Trophoblast cell (in vitro differentiated cells and primary cell): ENCODE results near the gene COL4A1.

Source experiments
- DNase-seq, 2 donors: peaks; one replicate each; pipeline ENCODE4 v3.0.0-alpha.2; 2016
- H2AFZ ChIP-seq: 2 replicates; pipeline ENCODE4 v1.6.1; 2013; ENCODE audit warnings: low read length, moderate library complexity, mild to moderate bottlenecking; ENCODE audit not compliant: insufficient read depth, poor library complexity
- H2AK5ac ChIP-seq: 2 replicates; pipeline ENCODE4 v1.6.1; 2013; ENCODE audit warnings: mild to moderate bottlenecking, low read length
- H2BK120ac ChIP-seq: 2 replicates; pipeline ENCODE4 v1.6.1; 2013; ENCODE audit warnings: low read length, mild to moderate bottlenecking, moderate library complexity; ENCODE audit not compliant: insufficient read depth, poor library complexity
- H2BK12ac ChIP-seq: 2 replicates; pipeline ENCODE4 v1.6.1; 2013; ENCODE audit warnings: mild to moderate bottlenecking, low read length, moderate library complexity
- H2BK5ac ChIP-seq: 2 replicates; pipeline ENCODE4 v1.6.1; 2013; ENCODE audit warnings: low read length, low read depth, moderate library complexity, mild to moderate bottlenecking; ENCODE audit not compliant: poor library complexity
- H3K14ac ChIP-seq: 2 replicates; pipeline ENCODE4 v1.6.1; 2013; ENCODE audit warnings: mild to moderate bottlenecking, low read length
- H3K18ac ChIP-seq: 2 replicates; pipeline ENCODE4 v1.6.1; 2013; ENCODE audit warnings: mild to moderate bottlenecking, low read length
- H3K23ac ChIP-seq: 2 replicates; pipeline ENCODE4 v1.6.1; 2013; ENCODE audit warnings: low read length
- H3K27ac ChIP-seq: 2 replicates; pipeline ENCODE4 v1.5.1; 2013; ENCODE audit warnings: low read depth, mild to moderate bottlenecking, inconsistent platforms, low read length, moderate library complexity
- H3K27me3 ChIP-seq: 2 replicates; pipeline ENCODE4 v1.6.1; 2013; ENCODE audit warnings: inconsistent platforms, mild to moderate bottlenecking, low read length, moderate library complexity; ENCODE audit not compliant: insufficient read depth
- H3K36me3 ChIP-seq, 2 experiments: 1 replicate in 1 of 2; 2 replicates in 1 of 2; pipeline ENCODE4 v1.6.1; 2013; ENCODE audit warnings: low read length in 2 of 2, mild to moderate bottlenecking in 2 of 2, moderate library complexity in 1 of 2; ENCODE audit not compliant: insufficient read depth in 2 of 2, control insufficient read depth in 1 of 2
- H3K4ac ChIP-seq: 2 replicates; pipeline ENCODE4 v1.6.1; 2013; ENCODE audit warnings: low read depth, mild to moderate bottlenecking, low read length, moderate library complexity
- H3K4me1 ChIP-seq, 2 experiments: 1 replicate in 1 of 2; 2 replicates in 1 of 2; pipeline ENCODE4 v1.6.1; 2013; ENCODE audit warnings: low read length in 2 of 2, mild to moderate bottlenecking in 2 of 2, moderate library complexity in 1 of 2; ENCODE audit not compliant: insufficient read depth in 2 of 2, control insufficient read depth in 1 of 2
- H3K4me2 ChIP-seq: 2 replicates; pipeline ENCODE4 v1.6.1; 2013; ENCODE audit warnings: inconsistent platforms, mild to moderate bottlenecking, low read length, moderate library complexity
- H3K4me3 ChIP-seq: 2 replicates; pipeline ENCODE4 v1.5.1; 2013; ENCODE audit warnings: mild to moderate bottlenecking, low read depth, low read length, inconsistent platforms
- H3K79me1 ChIP-seq: one replicate; pipeline ENCODE4 v1.6.1; 2013; ENCODE audit warnings: low read length
- H3K79me2 ChIP-seq: 2 replicates; pipeline ENCODE4 v1.6.1; 2013; ENCODE audit warnings: low read length, mild to moderate bottlenecking; ENCODE audit not compliant: control insufficient read depth, insufficient read depth, poor library complexity
- H3K9ac ChIP-seq: 2 replicates; pipeline ENCODE4 v1.6.1; 2013; ENCODE audit warnings: mild to moderate bottlenecking, low read length
- H3K9me3 ChIP-seq: 2 replicates; pipeline ENCODE4 v1.6.1; 2013; ENCODE audit warnings: low read depth, mild to moderate bottlenecking, control low read depth, inconsistent platforms, low read length; ENCODE audit not compliant: insufficient read depth
- H4K12ac ChIP-seq: 2 replicates; pipeline ENCODE4 v1.6.1; 2013; ENCODE audit warnings: low read depth, mild to moderate bottlenecking, low read length, moderate library complexity
- H4K8ac ChIP-seq: 2 replicates; pipeline ENCODE4 v1.6.1; 2013; ENCODE audit warnings: low read depth, mild to moderate bottlenecking, low read length, moderate library complexity
- H4K91ac ChIP-seq: one replicate; pipeline ENCODE4 v1.6.1; 2013; ENCODE audit warnings: low read depth, mild to moderate bottlenecking, low read length, moderate library complexity
- WGBS: extraction: QIAGEN DNeasy Blood & Tissue Kit; methylation state at CpG from one replicate; pipeline ENCODE4 v1.1.7; 2013; ENCODE audit warnings: missing lambda C conversion rate; ENCODE audit not compliant: insufficient read length, insufficient coverage; ENCODE audit errors: extremely low coverage; 5-methylcytosine and 5-hydroxymethylcytosine counted together

Gene COL4A1

DNA sequence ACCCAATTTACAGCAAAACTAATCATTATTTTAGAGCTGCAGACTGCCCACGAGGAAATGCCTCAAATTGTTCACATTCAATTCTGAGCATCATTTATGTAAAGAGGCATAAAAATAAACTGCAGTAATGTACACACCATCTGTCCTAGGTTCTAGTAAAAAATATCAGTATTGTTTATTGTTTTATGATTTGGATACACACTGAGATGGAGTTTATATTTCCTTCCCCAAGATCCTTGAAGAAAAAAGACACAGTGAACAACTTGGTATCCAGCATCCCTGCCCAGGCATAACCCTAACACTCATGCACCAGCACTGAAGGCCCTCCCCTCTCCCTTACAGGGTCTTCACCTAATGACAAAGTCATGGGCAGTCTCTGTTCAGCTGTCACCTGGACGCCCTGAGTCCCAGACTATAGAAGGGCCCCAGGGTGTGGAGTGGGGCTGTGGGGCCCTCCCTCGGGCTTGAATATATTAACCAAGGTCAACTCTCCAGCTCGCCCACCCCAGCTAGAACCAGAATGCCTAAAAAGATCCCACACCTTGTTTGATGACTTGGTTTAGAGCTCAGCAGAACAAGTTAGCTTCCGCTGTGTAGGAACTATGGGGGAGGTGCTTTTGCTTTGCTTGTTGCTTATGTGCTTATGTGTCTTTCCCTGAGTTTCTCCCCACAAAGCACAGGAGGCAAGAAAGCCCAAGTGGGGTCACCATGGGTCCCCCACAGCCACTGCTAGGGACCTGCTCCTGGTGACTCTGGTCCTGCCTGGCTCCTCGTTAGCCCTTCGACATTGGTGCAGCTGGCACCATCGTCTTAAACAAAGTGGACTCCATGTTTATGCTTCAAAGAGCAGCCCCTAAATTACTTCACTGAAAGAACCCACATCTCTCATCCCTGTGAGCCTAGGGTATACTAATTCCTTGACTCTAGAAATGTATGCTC lies 111.1 kb downstream of the COL4A1 start:
- Histone ChIP-seq H3K14ac (no peak overlapping the region), H2AK5ac (no peak overlapping the region), H3K9ac (no peak overlapping the region), H4K91ac (no peak overlapping the region), H4K12ac (no peak overlapping the region), H3K4me2 (no peak overlapping the region), H3K18ac (no peak overlapping the region), H2AFZ (no peak overlapping the region), H3K79me1 (no peaks in the 10 kb centered on the region), H3K79me2 (no peaks in the 10 kb centered on the region), H3K36me3 (peaks cover 50 to 73% of the 10 kb centered on the region in 2 experiments), H3K9me3 (no peaks in the 10 kb centered on the region), H3K23ac (no peak overlapping the region), H3K4me1 (no peaks in the 10 kb centered on the region), H3K4me3 (no peak overlapping the region), H3K27me3 (no peaks in the 10 kb centered on the region), H2BK5ac (no peak overlapping the region), H3K27ac (no peak overlapping the region), H2BK12ac (no peak overlapping the region), H2BK120ac (no peak overlapping the region), H3K4ac (no peak overlapping the region), H4K8ac (no peak overlapping the region)
- WGBS, result no CpG with 5 or more reads among the region's 8 CpGs
- no peak for DNase-seq

DNA sequence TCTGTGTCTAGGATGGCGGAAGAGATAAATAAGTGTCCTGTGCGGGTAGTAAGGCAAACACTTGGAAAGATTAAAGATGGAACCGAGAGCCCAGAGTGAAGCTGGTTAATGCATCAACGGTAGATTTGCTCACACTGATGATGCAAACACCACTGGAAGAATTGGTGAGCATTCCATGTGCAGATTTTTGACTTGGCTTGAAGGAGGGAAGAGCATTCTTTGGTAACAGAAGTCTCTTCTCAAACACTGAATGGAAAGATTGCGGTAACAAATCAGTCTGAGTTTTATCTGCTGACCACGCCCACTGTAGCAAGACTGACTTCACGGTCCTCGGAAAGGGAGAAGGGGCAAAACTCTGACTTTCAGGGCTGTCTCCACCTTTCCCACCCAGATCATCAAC lies 112.5 kb downstream of the COL4A1 start:
- no peak overlapping the region for H3K23ac ChIP-seq
- no peak overlapping the region for H3K27ac ChIP-seq
- no peaks in the 10 kb centered on the region for H3K4me1 ChIP-seq
- no peak overlapping the region for H3K14ac ChIP-seq
- no peak overlapping the region for H3K4me2 ChIP-seq
- H3K4me3 ChIP-seq, result no peak overlapping the region
- H3K9me3 ChIP-seq, result no peaks in the 10 kb centered on the region
- no peaks in the 10 kb centered on the region for H3K79me1 ChIP-seq
- WGBS, result no CpG with 5 or more reads among the region's 8 CpGs
- DNase-seq, result peak in 1 of 2 donors; percentile 27
- H4K12ac ChIP-seq, result no peak overlapping the region
- H3K9ac ChIP-seq, result no peak overlapping the region
- no peaks in the 10 kb centered on the region for H3K79me2 ChIP-seq
- H4K91ac ChIP-seq, result no peak overlapping the region
- H2BK5ac ChIP-seq, result no peak overlapping the region
- H2AK5ac ChIP-seq, result no peak overlapping the region
- no peak overlapping the region for H3K4ac ChIP-seq
- H2BK12ac ChIP-seq, result no peak overlapping the region
- no peaks in the 10 kb centered on the region for H3K27me3 ChIP-seq
- no peak overlapping the region for H2BK120ac ChIP-seq
- H3K36me3 ChIP-seq, result peaks cover 42 to 69% of the 10 kb centered on the region in 2 experiments
- H4K8ac ChIP-seq, result no peak overlapping the region
- no peak overlapping the region for H3K18ac ChIP-seq
- no peak overlapping the region for H2AFZ ChIP-seq

DNA sequence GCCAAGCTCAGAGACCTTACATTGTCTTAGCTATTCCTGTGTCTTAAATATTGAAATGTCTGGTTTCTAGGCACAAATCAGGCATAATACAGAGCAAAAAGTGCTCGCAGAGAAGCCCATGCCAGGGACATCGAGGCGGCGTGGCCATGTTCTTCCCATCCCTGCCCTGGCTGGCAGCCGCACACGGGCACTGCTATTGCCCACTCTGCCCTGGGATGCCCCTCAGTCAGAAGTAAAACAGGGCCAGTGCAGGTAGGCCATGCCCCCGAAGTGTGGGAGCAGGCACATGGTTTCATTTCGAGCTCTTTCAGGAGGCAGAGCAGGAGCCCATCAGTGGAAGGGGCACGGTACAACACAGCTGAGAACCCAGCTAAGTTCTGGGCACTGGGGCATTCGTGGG lies 113.5 kb downstream of the COL4A1 start:
- no peak overlapping the region for H2BK120ac ChIP-seq
- H4K12ac ChIP-seq, result no peak overlapping the region
- H2BK12ac ChIP-seq, result no peak overlapping the region
- no peaks in the 10 kb centered on the region for H3K79me2 ChIP-seq
- no peaks in the 10 kb centered on the region for H3K4me1 ChIP-seq
- no peak overlapping the region for H3K27ac ChIP-seq
- H3K9ac ChIP-seq, result no peak overlapping the region
- no peak overlapping the region for H3K18ac ChIP-seq
- H3K36me3 ChIP-seq, result peaks cover 42 to 67% of the 10 kb centered on the region in 2 experiments
- H4K91ac ChIP-seq, result no peak overlapping the region
- DNase-seq, result no peak
- no peak overlapping the region for H2BK5ac ChIP-seq
- no peak overlapping the region for H2AK5ac ChIP-seq
- no peak overlapping the region for H3K4ac ChIP-seq
- H3K23ac ChIP-seq, result no peak overlapping the region
- H4K8ac ChIP-seq, result no peak overlapping the region
- WGBS, result no CpG with 5 or more reads among the region's 10 CpGs
- no peak overlapping the region for H3K14ac ChIP-seq
- no peak overlapping the region for H3K4me2 ChIP-seq
- H2AFZ ChIP-seq, result no peak overlapping the region
- no peaks in the 10 kb centered on the region for H3K9me3 ChIP-seq
- no peaks in the 10 kb centered on the region for H3K27me3 ChIP-seq
- H3K79me1 ChIP-seq, result no peaks in the 10 kb centered on the region
- H3K4me3 ChIP-seq, result no peak overlapping the region

DNA sequence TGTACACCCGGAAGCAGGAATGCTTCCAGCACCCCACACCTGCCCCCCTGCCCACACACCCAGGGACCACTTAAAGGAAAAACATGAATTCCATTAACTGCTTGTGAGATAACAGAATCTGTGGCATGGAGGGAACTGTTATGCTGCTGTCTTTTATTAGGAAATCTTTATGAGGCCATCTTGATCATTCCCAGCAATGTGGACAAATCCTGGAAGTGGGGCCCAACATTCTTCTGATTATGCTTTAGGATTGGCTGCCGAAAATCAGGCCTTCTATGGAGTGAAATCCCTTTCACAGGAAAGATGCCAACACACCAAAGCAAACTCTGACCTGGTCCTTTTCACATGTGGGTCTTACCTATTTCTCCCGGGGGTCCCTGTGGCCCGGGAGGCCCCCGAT lies 114.5 kb downstream of the COL4A1 start:
- Histone ChIP-seq H2AK5ac (no peak overlapping the region), H3K27me3 (no peaks in the 10 kb centered on the region), H4K12ac (no peak overlapping the region), H2BK5ac (no peak overlapping the region), H3K18ac (no peak overlapping the region), H3K4me2 (no peak overlapping the region), H3K9ac (no peak overlapping the region), H3K23ac (no peak overlapping the region), H3K36me3 (peaks cover 36 to 69% of the 10 kb centered on the region in 2 experiments), H3K9me3 (no peaks in the 10 kb centered on the region), H4K91ac (no peak overlapping the region), H2BK12ac (no peak overlapping the region), H4K8ac (no peak overlapping the region), H3K14ac (no peak overlapping the region), H3K27ac (no peak overlapping the region), H3K4me3 (no peak overlapping the region), H3K4ac (no peak overlapping the region), H2AFZ (no peak overlapping the region), H2BK120ac (no peak overlapping the region), H3K79me2 (no peaks in the 10 kb centered on the region), H3K79me1 (no peaks in the 10 kb centered on the region), H3K4me1 (no peaks in the 10 kb centered on the region)
- no CpG with 5 or more reads among the region's 5 CpGs for WGBS
- no peak for DNase-seq
